H54 (cell line): Measurements from ENCODE around the gene POMC.

Experiments used
- DNase-seq: peaks from one replicate; pipeline ENCODE4 v3.0.0; 2011; ENCODE audit warnings: low spot score, mixed read lengths; ENCODE audit not compliant: insufficient read length
- FAIRE-seq: peaks from 3 replicates; lab custom pipeline; 2011; peaks lifted over from hg19 to GRCh38; lab: Jason Lieb, UNC
- POLR2A ChIP-seq: IDR thresholded peaks from 2 replicates; pipeline ENCODE4 v1.6.1; 2011; ENCODE audit warnings: low read depth, mild to moderate bottlenecking, low read length

The POMC gene

DNA sequence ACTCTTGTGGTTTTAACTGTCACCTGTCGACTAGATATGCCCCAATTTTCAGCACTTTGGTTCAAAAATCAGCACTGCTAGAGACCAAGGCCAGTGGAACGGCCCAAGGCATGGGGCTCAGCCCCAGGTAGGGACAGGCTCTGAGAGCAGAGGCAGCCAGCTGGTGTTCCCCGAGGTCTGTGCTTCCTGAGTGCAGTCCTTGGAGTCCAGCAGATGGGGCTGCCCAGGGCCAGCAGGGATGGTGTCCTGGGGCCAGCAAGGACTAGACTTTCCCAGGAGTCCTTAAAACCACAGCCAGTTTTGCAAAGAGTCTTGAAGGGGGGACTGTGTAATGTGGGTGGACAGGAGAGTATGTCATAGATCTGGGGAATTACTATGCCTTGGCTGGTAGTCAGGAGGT, 56.3 kb downstream of the POMC start:
- FAIRE-seq (no peak), DNase-seq (no peak)
- no peak for TF ChIP-seq POLR2A
